Cerebellar nuclear complex (tissue), 1 donor: ENCODE data around the gene TMCC3.
"Not testable (repeated sequence)": the region's sequence is repeated elsewhere in the genome, so short reads cannot be mapped to it uniquely, and the experiment has no call there.

Experiments
- DNase-seq, 2 experiments: peaks; one replicate each; lab custom pipeline; 2025; lab: John Stamatoyannopoulos, UW

TMCC3 gene

DNA sequence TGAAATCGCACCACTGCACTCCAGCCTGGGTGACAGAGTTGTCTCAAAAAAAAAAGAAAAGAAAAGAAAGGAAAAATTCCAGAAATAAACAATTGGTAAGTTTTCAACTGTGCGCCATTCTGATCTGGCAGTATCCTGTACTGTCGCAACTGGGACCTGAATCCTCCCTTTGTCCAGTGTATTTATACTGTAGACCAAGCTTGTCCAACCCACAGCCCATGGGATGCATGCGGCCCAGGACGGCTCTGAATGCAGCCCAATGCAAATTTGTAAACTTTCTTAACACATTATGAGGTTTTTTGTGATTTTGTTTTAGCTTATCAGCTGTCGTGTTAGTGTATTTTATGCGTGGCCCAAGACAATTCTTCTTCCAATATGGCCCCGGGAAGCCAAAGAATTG, 84.7 kb downstream of the TMCC3 start:
- no peak for DNase-seq

DNA sequence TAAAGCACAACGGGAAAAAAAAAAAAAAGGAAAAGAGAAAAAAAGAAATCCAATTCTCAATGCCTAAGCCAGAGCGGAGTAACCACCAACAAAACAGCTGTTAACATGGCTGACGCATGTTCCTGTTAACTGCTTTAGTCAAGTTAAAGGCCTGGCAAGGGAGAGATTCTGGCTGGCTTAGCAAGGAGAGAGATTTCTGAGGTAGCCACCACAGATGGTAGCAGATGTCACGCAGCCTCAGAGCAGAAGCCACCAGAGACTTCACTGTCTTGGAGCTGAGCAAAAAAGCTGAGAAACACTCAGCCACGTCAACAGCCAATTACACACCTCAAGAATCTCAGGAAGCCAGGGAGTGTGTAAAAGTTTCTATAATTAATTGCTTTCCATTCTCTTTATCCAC, 87.1 kb downstream of the TMCC3 start:
- no peak for DNase-seq

GRCh38 chr12:94561943-94562411, 88.4 kb downstream of the TMCC3 start:
- no peak for DNase-seq

DNA sequence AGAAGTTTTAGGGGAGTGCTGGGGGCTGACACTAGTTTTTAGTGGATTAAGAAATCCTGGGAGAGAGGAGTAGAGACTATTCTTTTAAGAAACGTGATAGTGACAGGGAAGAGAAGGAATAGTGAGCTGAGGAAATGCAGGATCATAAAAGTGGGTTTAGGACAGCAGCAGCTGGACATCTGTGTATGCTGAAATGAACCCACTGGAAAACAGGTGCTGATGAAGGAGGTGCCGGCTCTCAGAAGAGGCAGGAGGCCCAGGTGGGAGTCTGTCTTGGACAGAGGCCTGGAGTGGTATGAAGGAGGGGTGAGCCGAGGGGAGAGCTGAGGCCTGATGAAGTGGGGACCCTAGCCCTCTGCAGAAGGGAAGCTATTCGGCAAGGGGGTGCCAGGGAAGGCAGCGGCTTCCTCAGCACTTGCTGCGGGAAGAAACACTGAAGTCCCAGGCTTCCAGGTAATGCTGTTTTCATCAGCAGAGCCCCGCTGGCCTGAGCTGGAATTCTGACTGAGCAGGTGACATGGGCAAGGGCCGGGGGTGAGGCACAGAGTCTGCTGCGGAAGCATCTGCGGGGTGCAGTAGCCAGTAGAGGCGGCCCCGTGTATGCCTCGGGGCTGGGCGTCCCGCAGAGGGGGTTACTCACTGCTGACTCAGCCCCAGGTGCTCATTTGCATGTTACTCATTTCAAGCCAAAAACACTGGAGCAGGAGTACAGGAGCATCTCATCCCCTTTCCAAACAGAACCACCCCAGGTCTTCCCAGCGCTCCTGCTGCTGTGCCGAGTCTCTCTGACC, 89.7 kb downstream of the TMCC3 start:
- no peak for DNase-seq

- no peak for DNase-seq
These were observed 91.7 kb downstream of the TMCC3 start for GRCh38 chr12:94558612-94559011.

DNA sequence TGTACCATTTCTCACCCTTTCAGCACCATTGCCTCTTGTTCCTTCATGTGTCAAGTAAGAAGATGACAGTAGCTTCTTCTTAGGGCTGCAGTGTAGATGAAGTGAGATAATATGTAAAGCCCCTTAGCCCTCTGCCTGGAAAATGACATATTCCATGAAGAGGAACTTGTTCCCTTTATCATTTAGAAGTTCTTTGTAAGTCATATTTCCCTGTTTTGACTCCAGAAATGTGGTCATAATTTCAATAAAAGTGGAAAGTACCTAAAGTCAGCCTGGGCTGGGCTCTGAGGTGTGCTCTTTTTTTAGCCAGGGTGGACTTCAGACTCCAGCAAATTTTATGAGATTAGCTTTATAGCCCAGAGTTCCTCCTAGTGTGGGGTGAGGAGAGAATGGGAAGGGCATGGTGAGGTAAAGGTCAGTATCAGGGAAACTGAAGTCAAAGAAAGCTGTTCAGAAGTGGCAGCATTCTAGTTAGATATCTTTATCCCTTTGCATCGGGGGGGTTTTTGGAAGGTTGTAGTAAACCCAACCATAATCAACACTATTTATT, 92.5 kb downstream of the TMCC3 start:
- no peak for DNase-seq

GRCh38 chr12:94555687-94556086, 94.7 kb downstream of the TMCC3 start:
- no peak for DNase-seq

- DNase-seq, result no peak
These were observed 96.5 kb downstream of the TMCC3 start for GRCh38 chr12:94553875-94554274.

- DNase-seq, result no peak
These were observed 97.2 kb downstream of the TMCC3 start for GRCh38 chr12:94553130-94553519.

GRCh38 chr12:94551810-94552209, 98.5 kb downstream of the TMCC3 start:
- DNase-seq, result no peak

DNA sequence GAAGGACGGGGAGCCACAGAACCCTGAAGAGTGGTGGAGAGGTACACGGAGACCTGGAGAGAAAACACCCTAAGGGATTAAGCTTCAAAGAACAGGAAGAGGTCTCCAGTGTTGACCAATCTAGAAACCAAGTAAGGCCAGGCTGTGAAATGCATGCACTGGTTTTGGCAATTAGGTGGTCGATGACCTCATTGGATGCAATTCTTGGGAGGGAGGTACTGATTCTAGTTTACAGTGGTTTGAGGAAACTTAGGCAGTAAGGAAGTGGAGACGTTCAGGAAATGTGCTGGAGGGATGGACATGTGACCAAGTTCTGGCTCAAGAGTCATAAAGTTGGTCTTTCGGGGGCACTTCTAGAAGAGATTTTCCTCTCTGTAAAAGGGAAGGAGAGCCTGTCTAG, 99.4 kb downstream of the TMCC3 start:
- DNase-seq, result no peak

DNA sequence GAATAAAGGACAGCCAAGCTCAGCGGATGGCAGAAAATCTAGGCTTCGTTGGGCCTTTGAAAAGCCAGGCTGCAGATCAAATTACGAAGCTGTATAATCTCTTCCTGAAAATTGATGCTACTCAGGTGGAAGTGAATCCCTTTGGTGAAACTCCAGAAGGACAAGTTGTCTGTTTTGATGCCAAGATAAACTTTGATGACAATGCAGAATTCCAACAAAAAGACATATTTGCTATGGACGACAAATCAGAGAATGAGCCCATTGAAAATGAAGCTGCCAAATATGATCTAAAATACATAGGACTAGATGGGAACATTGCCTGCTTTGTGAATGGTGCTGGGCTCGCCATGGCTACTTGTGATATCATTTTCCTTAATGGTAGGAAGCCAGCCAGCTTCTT, 101.5 kb downstream of the TMCC3 start:
- not testable (repeated sequence) for DNase-seq

DNA sequence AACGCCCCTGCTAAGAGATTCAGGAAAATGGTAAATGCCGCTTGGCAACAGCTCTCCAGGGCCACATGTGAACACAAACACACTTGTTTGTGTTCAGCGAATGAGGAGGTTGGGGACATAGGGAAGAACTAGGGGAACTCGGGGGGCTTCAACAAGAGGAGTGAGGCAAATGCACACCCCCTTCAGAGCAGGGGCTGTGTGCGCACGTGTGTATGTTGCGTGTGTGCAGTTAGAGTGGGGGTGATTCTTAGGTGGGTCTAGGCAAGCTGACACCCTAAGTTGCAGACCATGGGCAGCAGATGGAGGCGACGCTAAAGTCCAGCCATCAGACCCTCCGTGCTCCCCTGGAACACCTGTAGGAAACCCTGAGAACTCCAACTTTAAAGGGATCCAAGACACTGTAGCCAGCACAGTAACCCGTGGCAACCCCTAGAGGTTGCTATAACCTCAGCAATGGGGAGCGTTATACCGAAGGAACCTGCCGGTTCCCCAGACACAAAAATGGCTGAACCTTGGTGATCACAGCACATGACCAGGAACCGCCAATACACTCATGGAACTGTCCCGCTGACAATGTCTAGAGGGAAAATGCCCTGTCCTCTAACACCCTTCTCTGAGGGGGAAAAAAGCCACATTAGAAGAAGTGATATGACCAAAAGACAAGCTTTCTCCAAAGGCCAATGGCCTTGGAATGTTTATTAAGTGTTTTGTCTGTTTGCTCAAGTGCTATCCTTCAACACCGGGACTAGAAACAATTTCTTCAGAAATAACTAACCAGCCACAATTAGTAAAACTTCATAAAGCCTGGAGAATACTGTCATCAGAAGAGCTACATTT, 104.2 kb downstream of the TMCC3 start:
- DNase-seq, result no peak

- no peak for DNase-seq
These were observed 106.0 kb downstream of the TMCC3 start for GRCh38 chr12:94544355-94544754.

DNA sequence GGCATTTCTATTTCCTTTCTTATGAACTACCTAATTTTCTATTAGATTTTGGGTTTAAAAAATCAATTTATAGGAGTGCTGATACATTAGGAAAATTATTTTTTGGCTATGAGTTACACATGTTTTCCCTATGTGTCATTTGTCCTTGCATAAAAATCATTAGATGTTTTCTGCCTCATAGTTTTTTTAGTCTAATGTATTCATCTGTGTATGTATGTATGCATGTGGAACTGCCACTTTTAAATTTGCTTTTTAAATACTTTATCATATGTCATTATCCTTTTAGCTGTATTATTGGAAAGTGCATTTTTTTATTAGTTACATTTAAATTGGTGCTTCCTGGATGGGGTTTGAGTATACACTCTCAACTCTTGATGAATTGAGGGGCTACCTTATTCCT, 112.0 kb downstream of the TMCC3 start:
- no peak for DNase-seq

DNA sequence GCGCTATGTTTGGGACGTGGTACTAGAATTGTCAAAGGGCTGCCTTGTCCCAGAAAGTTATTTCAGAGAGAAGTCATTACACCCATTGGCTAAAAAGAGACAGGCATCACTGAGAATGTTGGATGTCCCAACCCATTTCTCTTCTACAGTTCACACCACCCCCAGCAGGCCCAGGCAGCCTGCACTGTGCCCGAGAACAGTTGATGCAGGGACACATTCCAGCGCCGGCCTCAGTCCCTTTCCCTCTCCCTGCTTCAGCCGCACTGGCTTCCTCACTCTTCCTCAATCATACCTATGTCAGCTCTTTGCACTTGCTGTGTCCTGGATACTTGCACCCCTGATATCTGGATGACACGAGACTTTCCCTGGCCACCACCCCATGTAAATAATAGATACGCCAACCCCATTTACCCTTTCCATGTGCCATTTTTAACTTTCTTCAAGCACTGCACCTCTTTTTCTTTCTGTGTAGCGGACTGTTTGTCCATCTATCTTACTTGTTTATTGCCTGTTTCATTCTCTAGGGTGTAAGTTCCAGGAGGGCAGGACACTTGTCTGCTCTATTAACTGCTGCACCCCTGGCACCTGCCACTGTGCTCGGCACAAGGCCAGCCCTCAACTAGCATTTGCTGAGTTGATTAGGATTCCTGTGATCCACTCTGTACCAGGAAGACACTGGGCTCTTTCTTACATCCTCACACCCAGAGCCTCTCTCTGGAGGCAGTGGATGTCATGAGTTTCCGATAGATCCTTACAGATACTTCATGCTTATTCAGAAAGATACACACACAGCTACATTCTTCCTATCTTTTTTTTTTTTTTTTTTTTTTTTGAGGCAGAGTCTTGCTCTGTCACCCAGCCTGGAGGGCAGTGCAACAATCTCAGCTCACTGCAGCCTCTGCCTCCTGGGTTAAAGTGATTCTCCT, 114.1 kb downstream of the TMCC3 start:
- DNase-seq, result no peak

GRCh38 chr12:94535510-94535921, 114.8 kb downstream of the TMCC3 start:
- DNase-seq, result no peak

GRCh38 chr12:94534774-94535509, 115.4 kb downstream of the TMCC3 start:
- no peak for DNase-seq

DNA sequence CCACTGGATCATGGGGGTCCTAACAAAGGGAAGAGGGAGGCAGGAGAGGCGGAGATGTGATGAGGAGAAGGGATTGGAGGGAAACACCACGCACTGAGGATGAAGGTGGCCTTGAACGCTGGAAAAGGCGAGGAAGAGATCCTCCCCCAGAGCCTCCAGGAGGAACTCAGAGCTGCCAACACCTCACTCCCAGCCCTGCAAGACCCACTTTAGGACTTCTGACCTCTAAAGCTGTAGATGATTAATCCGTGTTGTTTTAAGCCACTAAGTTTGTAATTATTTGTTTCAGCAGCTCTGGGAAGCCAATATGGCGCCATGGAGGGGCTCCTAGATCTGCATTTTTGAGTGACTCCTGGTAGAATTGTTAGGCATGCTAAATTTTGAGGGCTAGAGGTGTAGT, 116.1 kb downstream of the TMCC3 start:
- DNase-seq, result no peak

DNA sequence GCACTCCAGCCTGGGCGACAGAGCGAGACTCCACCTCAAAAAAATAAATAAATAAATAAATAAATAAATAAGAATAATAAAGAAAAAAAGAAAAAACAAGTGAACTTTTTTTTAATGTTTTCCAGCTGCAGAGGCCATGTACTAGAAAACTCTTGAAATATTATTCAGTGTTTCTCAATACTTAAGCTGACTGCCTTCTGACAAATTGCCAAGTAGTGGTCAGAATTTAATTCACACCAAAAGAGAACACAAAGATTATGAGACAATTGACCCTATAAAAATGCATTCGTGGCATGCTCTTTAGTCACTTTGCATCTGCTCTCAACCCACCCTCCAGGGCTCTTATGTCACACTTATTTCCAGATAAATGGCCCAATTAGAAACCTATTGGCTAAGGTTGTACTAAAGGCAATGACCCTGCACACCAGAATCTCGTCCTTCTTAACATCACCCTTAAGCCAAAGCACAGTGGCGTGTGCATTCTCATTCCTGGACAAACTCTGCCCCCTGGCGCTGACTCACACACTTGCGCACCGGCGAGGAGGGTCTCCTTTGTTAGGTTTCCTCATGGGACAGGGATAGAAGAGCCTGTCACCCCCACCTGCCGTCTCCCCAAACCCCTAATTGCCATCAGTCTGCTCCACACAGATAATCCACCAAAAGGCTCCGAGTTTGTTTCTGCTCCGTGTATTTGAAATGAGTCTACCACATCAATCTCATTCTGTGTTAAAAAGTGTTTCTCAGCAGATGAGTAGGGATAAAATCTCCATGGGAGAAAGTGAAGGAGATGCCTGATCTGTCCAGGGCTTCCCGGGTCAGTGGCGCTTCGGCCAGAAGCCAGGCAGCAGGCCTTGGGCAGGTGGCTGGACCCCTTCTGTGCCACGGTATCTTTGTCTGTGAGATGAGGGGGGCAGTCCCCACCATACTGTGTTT, 117.6 kb downstream of the TMCC3 start:
- DNase-seq, result no peak
